CD14-positive monocyte (primary cell): ENCODE measurements around the gene CCNK. TPM values are rescaled to one million over a fixed set of nuclear protein-coding genes. Genes with fewer than 3 reads are reported as not detected.
A peak's percentile ranks its signal among the peaks of the same experiment; 100 is the strongest.

ENCODE experiments used
- DNase-seq, 3 donors: peaks; one replicate each; pipeline ENCODE4 v3.0.0-alpha.2; 2011 to 2022
- H2AFZ ChIP-seq: 2 replicates; pipeline ENCODE4 v1.6.0; 2012; ENCODE audit warnings: mild to moderate bottlenecking, low read depth, low read length, inconsistent platforms; ENCODE audit not compliant: insufficient read depth, poor library complexity, severe bottlenecking
- H3K27ac ChIP-seq, 2 donors: 1 replicate in 1 of 2; 2 replicates in 1 of 2; pipeline ENCODE4 v1.5.1; 2012 to 2013; ENCODE audit warnings: low read length in 2 of 2, control low read depth in 1 of 2, inconsistent platforms in 1 of 2, low read depth in 1 of 2, mild to moderate bottlenecking in 1 of 2
- H3K27me3 ChIP-seq, 2 donors: one replicate each; pipeline versions ENCODE4 v1.6.0 to v1.6.1; 2011 to 2013; ENCODE audit warnings: low read length in 2 of 2; ENCODE audit not compliant: control insufficient read depth in 2 of 2, insufficient read depth in 2 of 2
- H3K36me3 ChIP-seq, 2 donors: replicated peaks in 1 of 2; 1 replicate in 1 of 2; 2 replicates in 1 of 2; pipeline versions ENCODE4 v1.5.1 to v1.6.1; 2012 to 2013; ENCODE audit warnings: low read length in 2 of 2, control low read depth in 1 of 2, inconsistent platforms in 1 of 2, mild to moderate bottlenecking in 1 of 2; ENCODE audit not compliant: insufficient read depth in 2 of 2, control insufficient read depth in 1 of 2
- H3K4me1 ChIP-seq, 2 donors: 1 replicate in 1 of 2; 2 replicates in 1 of 2; pipeline versions ENCODE4 v1.5.1 to v1.6.1; 2012 to 2013; ENCODE audit warnings: low read length in 2 of 2, control low read depth in 1 of 2, inconsistent platforms in 1 of 2, mild to moderate bottlenecking in 1 of 2, moderate library complexity in 1 of 2; ENCODE audit not compliant: insufficient read depth in 2 of 2, control insufficient read depth in 1 of 2
- H3K4me2 ChIP-seq: replicated peaks from 2 replicates; pipeline ENCODE3; 2012; ENCODE audit warnings: low read length, moderate library complexity, mild to moderate bottlenecking; ENCODE audit not compliant: poor library complexity, severe bottlenecking; ENCODE audit errors: extremely low read depth
- H3K4me3 ChIP-seq, 3 experiments: fragments of 200-600 bp in 1 of 3; sonication (generic) in 1 of 3; replicated peaks in 1 of 3; 1 replicate in 2 of 3; 2 replicates in 1 of 3; pipeline ENCODE4 v1.5.1; 2011 to 2013; ENCODE audit warnings: low read length in 3 of 3, mild to moderate bottlenecking in 3 of 3, control low read depth in 2 of 3, low read depth in 2 of 3, inconsistent platforms in 1 of 3, moderate library complexity in 1 of 3
- H3K79me2 ChIP-seq: 2 replicates; pipeline ENCODE4 v1.6.0; 2012; ENCODE audit warnings: mild to moderate bottlenecking, control low read depth, inconsistent platforms, low read length, moderate library complexity; ENCODE audit not compliant: insufficient read depth
- H3K9ac ChIP-seq: 2 replicates; pipeline ENCODE4 v1.6.0; 2017; ENCODE audit warnings: low read length, mild to moderate bottlenecking; ENCODE audit not compliant: insufficient read depth, poor library complexity, severe bottlenecking
- H3K9me3 ChIP-seq, 2 donors: replicated peaks in 1 of 2; 1 replicate in 1 of 2; 2 replicates in 1 of 2; pipeline versions ENCODE4 v1.5.1 to v1.6.1; 2012 to 2013; ENCODE audit warnings: low read length in 2 of 2, control low read depth in 1 of 2; ENCODE audit not compliant: control insufficient read depth in 1 of 2, insufficient read depth in 1 of 2
- H4K20me1 ChIP-seq: 2 replicates; pipeline ENCODE4 v1.6.0; 2012; ENCODE audit warnings: mild to moderate bottlenecking, low read length, control low read depth, moderate library complexity; ENCODE audit not compliant: insufficient read depth
- H3K27ac Mint-ChIP-seq, 7 donors: one replicate each; pipeline ENCODE4 v1.8.0; 2020; ENCODE audit warnings: mild to moderate bottlenecking in 7 of 7, mixed read lengths in 7 of 7, moderate library complexity in 6 of 7, inconsistent platforms in 2 of 7
- H3K27me3 Mint-ChIP-seq, 3 donors: one replicate each; pipeline ENCODE4 v1.8.0; 2021 to 2022; ENCODE audit warnings: low read depth in 3 of 3, mild to moderate bottlenecking in 3 of 3, mixed read lengths in 3 of 3, moderate library complexity in 3 of 3, inconsistent platforms in 1 of 3
- H3K36me3 Mint-ChIP-seq, 2 donors: one replicate each; pipeline ENCODE4 v1.8.0; 2020; ENCODE audit warnings: mixed read lengths in 2 of 2, inconsistent platforms in 1 of 2, mild to moderate bottlenecking in 1 of 2
- H3K4me1 Mint-ChIP-seq: one replicate; pipeline ENCODE4 v1.8.0; 2020; ENCODE audit warnings: mild to moderate bottlenecking, mixed read lengths
- H3K4me3 Mint-ChIP-seq, 2 donors: one replicate each; pipeline ENCODE4 v1.8.0; 2020; ENCODE audit warnings: mild to moderate bottlenecking in 2 of 2, mixed read lengths in 2 of 2, moderate library complexity in 1 of 2
- H3K9me3 Mint-ChIP-seq, 7 donors: one replicate each; pipeline ENCODE4 v1.8.0; 2020 to 2022; ENCODE audit warnings: mixed read lengths in 7 of 7, mild to moderate bottlenecking in 6 of 7, moderate library complexity in 6 of 7, inconsistent platforms in 2 of 7
- WGBS: methylation state at CpG from one replicate; pipeline ENCODE4 v1.1.5; 2013; ENCODE audit warnings: missing lambda C conversion rate; ENCODE audit not compliant: insufficient coverage; 5-methylcytosine and 5-hydroxymethylcytosine counted together
- intact Hi-C, 2 donors: fragments of 100-400 bp; cut with micrococcal nuclease; formaldehyde crosslinking; loops; one replicate each; pipeline versions ENCODE4 v1.15.0 to v1.15.1; 2023
- polyA plus RNA-seq, 3 donors: library from polyadenylated mRNA; depleted of rRNA in 1 of 3; unstranded in 2 of 3; stranded (reverse) in 1 of 3; fragments of 300-500 nt in 2 of 3; fragments of >200 nt in 1 of 3; fragmentation: Illumina TruSeq in 2 of 3; gene quantifications; 1 replicate in 2 of 3; 2 replicates in 1 of 3; pipeline ENCODE4 v1.2.3, GENCODE V29; 2012 to 2021
- TF ChIP-seq, protein P1 (sequence below): fragments of 200-600 bp; IDR thresholded peaks from one replicate; pipeline ENCODE4 v1.8.0; 2022; ENCODE audit warnings: antibody characterized with exemption, mild to moderate bottlenecking

CCNK gene
- polyA plus RNA-seq, 3 donors: 7.7 to 21.5 (median 14.7) TPM

DNA sequence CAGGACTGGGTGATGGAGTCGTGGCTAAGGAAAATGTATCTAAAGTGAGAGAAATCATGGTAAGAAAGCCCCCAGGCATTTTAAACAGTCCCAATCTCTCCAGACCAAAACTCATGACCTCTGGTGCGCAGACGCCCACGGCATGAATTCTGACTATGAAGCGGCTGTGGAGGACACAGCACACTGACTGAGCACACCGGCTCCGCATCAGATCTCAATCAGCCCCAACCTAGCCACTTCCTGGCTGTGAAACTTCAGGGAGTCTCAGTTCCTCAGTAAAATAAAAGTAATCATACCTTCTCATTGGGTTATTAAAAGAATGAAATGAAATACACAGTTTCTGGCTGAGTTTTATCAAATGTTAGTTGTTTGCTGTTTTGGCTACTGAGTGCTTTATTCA, 39.3 kb upstream of the CCNK start:
- no peak overlapping the region for H3K4me3 ChIP-seq
- H2AFZ ChIP-seq: no peak overlapping the region
- no peak overlapping the region for H3K4me2 ChIP-seq
- no peaks in the 10 kb centered on the region for H3K4me1 ChIP-seq
- Mint-ChIP-seq H3K27me3 (no peaks in the 10 kb centered on the region), H3K4me3 (no peak overlapping the region), H3K27ac (peak overlapping the region in 2 of 7 donors; percentile 31 to 58), H3K4me1 (no peaks in the 10 kb centered on the region), H3K9me3 (peaks cover 0 to 4% (median 0%) of the 10 kb centered on the region in 7 donors), H3K36me3 (peaks cover 72 to 90% of the 10 kb centered on the region in 2 donors)
- peaks cover 3% of the 10 kb centered on the region for H3K79me2 ChIP-seq
- WGBS: no CpG with 5 or more reads among the region's 7 CpGs
- no peak overlapping the region for H3K27ac ChIP-seq
- H3K27me3 ChIP-seq: no peaks in the 10 kb centered on the region
- H4K20me1 ChIP-seq: peaks cover 18% of the 10 kb centered on the region
- peaks cover 61 to 97% of the 10 kb centered on the region in 2 donors for H3K36me3 ChIP-seq
- TF ChIP-seq, protein P1, sequence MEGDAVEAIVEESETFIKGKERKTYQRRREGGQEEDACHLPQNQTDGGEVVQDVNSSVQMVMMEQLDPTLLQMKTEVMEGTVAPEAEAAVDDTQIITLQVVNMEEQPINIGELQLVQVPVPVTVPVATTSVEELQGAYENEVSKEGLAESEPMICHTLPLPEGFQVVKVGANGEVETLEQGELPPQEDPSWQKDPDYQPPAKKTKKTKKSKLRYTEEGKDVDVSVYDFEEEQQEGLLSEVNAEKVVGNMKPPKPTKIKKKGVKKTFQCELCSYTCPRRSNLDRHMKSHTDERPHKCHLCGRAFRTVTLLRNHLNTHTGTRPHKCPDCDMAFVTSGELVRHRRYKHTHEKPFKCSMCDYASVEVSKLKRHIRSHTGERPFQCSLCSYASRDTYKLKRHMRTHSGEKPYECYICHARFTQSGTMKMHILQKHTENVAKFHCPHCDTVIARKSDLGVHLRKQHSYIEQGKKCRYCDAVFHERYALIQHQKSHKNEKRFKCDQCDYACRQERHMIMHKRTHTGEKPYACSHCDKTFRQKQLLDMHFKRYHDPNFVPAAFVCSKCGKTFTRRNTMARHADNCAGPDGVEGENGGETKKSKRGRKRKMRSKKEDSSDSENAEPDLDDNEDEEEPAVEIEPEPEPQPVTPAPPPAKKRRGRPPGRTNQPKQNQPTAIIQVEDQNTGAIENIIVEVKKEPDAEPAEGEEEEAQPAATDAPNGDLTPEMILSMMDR: no peak
- H3K9me3 ChIP-seq: no peaks in the 10 kb centered on the region
- DNase-seq: no peak
- intact Hi-C loops: no loop called here
- H3K9ac ChIP-seq: no peak overlapping the region

DNA sequence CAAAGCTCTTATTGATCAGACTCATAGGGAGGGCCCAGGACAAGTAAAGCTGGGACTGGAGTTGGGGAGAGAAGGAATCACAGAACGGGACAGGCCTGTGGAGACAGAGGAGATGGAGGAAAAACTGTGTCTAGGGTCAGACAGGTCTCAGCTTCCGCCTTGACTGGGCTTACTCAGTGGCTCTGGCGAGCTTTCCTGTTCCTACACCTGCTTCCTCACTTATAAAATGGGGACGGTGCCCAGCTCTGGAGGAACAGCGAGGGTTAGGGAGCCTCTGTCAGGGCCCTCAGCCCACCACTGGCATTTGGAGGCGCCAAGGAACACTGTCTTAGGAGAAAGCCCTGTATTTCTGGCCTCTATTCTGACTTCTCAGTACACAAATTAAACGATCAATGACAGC, 35.3 kb upstream of the CCNK start:
- H3K9ac ChIP-seq: no peak overlapping the region
- Mint-ChIP-seq H3K27me3 (no peaks in the 10 kb centered on the region), H3K4me3 (no peak overlapping the region), H3K36me3 (peaks cover 74 to 93% of the 10 kb centered on the region in 2 donors), H3K4me1 (no peaks in the 10 kb centered on the region), H3K27ac (peak overlapping the region in 1 of 7 donors; percentile 66), H3K9me3 (peaks cover 0 to 4% (median 0%) of the 10 kb centered on the region in 7 donors)
- no peaks in the 10 kb centered on the region for H3K27me3 ChIP-seq
- peaks cover 70 to 100% of the 10 kb centered on the region in 2 donors for H3K36me3 ChIP-seq
- H3K4me3 ChIP-seq: no peak overlapping the region
- H3K9me3 ChIP-seq: no peaks in the 10 kb centered on the region
- H3K4me1 ChIP-seq: no peaks in the 10 kb centered on the region
- no peak overlapping the region for H3K27ac ChIP-seq
- TF ChIP-seq, protein P1: no peak
- intact Hi-C loops: no loop called here
- no peak for DNase-seq
- no peak overlapping the region for H3K4me2 ChIP-seq
- H2AFZ ChIP-seq: no peak overlapping the region
- peaks cover 10% of the 10 kb centered on the region for H4K20me1 ChIP-seq
- WGBS: 80% methylated on average over 2 of the region's 7 CpGs
- peaks cover 3% of the 10 kb centered on the region for H3K79me2 ChIP-seq
